ENCODE measurements around the gene TMEM107. TPM values are rescaled to one million over a fixed set of nuclear protein-coding genes. Genes with fewer than 3 reads are reported as not detected.

Gene TMEM107
- total RNA-seq, 1 experiment from 2014 or later = 30.1 TPM

DNA sequence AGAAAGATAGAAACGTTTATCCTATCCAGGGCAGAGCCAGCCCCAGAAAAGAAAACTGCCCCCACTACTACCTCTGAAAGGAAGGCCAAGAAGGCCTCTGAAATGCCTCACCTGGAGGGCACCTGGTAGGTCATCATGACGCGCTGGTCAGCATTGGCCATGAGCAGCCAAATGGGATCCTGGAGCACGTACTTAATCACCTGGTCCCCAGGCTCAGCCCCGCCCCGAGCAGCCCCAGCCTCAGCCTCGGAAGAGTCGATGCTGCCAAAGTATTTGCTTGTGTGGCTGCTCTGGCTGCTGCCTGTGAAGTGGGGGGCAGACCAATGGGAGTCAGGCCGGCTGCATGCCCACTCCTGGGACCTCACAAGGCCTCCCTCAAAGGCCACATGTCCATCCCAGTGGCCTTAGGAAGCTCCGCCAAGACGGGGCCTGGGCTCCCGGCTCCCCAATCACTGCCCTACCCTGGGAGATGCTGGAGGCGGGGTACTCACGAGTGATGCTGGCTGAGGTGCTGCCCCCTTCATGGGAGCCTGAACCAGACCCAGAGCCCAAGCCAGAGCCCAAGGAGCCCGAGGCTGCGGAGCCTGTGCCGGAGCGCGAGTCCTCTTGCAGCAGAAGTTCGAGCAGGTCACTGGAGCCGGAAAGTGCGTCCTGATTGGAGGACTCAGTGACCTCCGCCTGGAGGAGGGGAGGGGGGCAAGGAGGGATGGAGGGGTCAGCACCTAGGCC is 33.9 kb downstream of the TMEM107 start:
- ChIA-PET CTCF (interaction anchor here (1.6 kb wide), 1 partner anchor 9 kb away, joined by 4 read pairs; no protein-coding TSS in a partner anchor), POLR2A (no interaction called here), RAD21 (ENCODE audit: low non-redundant PET in 1 of 2, low total read pairs in 2 of 2, uncharacterized antibody in 2 of 2, unreplicated experiment in 2 of 2) (no interaction called here)
- H3K4me2 ChIP-seq (ENCODE audit: low read length) = no peak overlapping the region
- no peaks in the 10 kb centered on the region for H3K9me2 ChIP-seq (ENCODE audit: insufficient read depth)
- intact Hi-C loops (cut with micrococcal nuclease) = no loop called here
- no peak overlapping the region for H2AFZ ChIP-seq (ENCODE audit: low read depth, low read length, poor library complexity, severe bottlenecking)
- ATAC-seq (no peak), DNase-seq (ENCODE audit: low read depth, low spot score) (no peak)
- H3K4me3 ChIP-seq (replicated peaks in 1 of 2; ENCODE audit: low read depth in 1 of 2, low read length in 2 of 2) = no peak overlapping the region
- no TSS peak for BruUV-seq (replicated peaks)
- no peak overlapping the region for H3K9ac ChIP-seq (ENCODE audit: low read length)
- peaks cover 24 to 53% of the 10 kb centered on the region in 2 experiments for H3K36me3 ChIP-seq (ENCODE audit: control insufficient read depth in 1 of 2, insufficient read depth in 2 of 2, low read length in 2 of 2)
- H3K79me2 ChIP-seq (ENCODE audit: insufficient read depth, low read length) = no peaks in the 10 kb centered on the region
- TF ChIP-seq RAD21 (IDR thresholded peaks at IDR 0.05; ENCODE audit: low read depth) (no peak), YY1 (IDR thresholded peaks at IDR 0.05; ENCODE audit: extremely low read depth, insufficient replicate concordance, low read depth, low read length) (no peak), EZH2phosphoT487 (IDR thresholded peaks at IDR 0.05; ENCODE audit: borderline replicate concordance) (no peak), JUND (IDR thresholded peaks at IDR 0.05) (no peak), SP1 (IDR thresholded peaks at IDR 0.05; ENCODE audit: low read depth) (no peak), CEBPB (IDR thresholded peaks at IDR 0.05; ENCODE audit: low read depth) (no peak), ZFX (IDR thresholded peaks at IDR 0.05) (no peak)
- TF ChIP-seq, protein P1, sequence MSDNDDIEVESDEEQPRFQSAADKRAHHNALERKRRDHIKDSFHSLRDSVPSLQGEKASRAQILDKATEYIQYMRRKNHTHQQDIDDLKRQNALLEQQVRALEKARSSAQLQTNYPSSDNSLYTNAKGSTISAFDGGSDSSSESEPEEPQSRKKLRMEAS (IDR thresholded peaks at IDR 0.05) = no peak
- TF ChIP-seq, protein P2, sequence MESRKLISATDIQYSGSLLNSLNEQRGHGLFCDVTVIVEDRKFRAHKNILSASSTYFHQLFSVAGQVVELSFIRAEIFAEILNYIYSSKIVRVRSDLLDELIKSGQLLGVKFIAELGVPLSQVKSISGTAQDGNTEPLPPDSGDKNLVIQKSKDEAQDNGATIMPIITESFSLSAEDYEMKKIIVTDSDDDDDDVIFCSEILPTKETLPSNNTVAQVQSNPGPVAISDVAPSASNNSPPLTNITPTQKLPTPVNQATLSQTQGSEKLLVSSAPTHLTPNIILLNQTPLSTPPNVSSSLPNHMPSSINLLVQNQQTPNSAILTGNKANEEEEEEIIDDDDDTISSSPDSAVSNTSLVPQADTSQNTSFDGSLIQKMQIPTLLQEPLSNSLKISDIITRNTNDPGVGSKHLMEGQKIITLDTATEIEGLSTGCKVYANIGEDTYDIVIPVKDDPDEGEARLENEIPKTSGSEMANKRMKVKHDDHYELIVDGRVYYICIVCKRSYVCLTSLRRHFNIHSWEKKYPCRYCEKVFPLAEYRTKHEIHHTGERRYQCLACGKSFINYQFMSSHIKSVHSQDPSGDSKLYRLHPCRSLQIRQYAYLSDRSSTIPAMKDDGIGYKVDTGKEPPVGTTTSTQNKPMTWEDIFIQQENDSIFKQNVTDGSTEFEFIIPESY (IDR thresholded peaks at IDR 0.05; ENCODE audit: extremely low read depth, insufficient replicate concordance, low read length) = no peak
- TF ChIP-seq, protein P3, sequence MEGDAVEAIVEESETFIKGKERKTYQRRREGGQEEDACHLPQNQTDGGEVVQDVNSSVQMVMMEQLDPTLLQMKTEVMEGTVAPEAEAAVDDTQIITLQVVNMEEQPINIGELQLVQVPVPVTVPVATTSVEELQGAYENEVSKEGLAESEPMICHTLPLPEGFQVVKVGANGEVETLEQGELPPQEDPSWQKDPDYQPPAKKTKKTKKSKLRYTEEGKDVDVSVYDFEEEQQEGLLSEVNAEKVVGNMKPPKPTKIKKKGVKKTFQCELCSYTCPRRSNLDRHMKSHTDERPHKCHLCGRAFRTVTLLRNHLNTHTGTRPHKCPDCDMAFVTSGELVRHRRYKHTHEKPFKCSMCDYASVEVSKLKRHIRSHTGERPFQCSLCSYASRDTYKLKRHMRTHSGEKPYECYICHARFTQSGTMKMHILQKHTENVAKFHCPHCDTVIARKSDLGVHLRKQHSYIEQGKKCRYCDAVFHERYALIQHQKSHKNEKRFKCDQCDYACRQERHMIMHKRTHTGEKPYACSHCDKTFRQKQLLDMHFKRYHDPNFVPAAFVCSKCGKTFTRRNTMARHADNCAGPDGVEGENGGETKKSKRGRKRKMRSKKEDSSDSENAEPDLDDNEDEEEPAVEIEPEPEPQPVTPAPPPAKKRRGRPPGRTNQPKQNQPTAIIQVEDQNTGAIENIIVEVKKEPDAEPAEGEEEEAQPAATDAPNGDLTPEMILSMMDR (IDR thresholded peaks at IDR 0.05 in 2 of 3, conservative IDR thresholded peaks at IDR 0.05 in 1 of 3; ENCODE audit: borderline replicate concordance in 1 of 3, insufficient read depth in 1 of 3, low read depth in 2 of 3, low read length in 2 of 3) = no peak
- H3K4me1 ChIP-seq (ENCODE audit: control insufficient read depth in 1 of 2, insufficient read depth in 2 of 2, low read length in 2 of 2) = peaks cover 15 to 36% of the 10 kb centered on the region in 2 experiments
- H3K27me3 ChIP-seq (ENCODE audit: insufficient read depth, low read length) = no peaks in the 10 kb centered on the region
- H4K20me1 ChIP-seq (ENCODE audit: insufficient read depth) = 0 out of 2 replicates have a peak, but pooled peaks cover 6% of the 10 kb centered on the region
- H3K9me3 ChIP-seq (ENCODE audit: control insufficient read depth in 1 of 2, insufficient read depth in 1 of 2, low read depth in 1 of 2, low read length in 2 of 2) = no peaks in the 10 kb centered on the region
- H3K27ac ChIP-seq (ENCODE audit: low read depth, low read length) = no peak overlapping the region
